ENCODE results near the gene SLC41A2.

The SLC41A2 gene

GRCh38 chr12:104929368-104929767 lies 28.7 kb downstream of the SLC41A2 start:
- no peak for DNase-seq

DNA sequence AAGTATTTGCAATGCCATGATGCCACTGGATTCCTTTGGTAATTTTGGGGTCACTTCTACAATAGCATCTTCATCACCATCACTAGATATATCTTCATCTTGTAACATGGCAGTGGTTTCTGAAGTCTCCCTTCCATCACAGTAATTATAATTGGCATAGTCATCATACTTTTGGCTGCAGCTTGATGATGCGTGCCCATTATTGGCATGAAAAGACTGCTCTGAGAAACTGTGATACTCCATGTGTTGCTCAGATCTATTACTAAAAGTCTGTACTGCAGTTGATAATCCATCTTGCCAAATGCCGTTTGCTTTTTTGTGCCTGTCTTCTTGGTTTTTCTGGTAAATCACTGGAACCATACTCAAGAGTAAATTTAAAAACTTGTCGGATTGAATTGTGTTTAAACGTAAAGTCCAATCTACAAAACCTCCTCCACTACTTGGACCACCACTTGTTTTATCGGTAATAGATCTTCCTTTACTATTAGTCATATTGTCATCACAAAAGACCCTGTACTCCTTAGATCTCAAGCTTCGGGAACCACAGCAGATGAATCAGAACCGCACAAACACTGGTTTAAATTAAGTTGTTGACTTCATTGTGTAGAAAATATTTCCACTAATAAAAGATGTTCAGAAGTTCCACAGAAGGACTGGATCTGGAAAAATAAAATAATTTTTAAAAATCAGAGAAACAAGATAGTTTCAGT lies 29.9 kb downstream of the SLC41A2 start:
- DNase-seq, result no peak

DNA sequence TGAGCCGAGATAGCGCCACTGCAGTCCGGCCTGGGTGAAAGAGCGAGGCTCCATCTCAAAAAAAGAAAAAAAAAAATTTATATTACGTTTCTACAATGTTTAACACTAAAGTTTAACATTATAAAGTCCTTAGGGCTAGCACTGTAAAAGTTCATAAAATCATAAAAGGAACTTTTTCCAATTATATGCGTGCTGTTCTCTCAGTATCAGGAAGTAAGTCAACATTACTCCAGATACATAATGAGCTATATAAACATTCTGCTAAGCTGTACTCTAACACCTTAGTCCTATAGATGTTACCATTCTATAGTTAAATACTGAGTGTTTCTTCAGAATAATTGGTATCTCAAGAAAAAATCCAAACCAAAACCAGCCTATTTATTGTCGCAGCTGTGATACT lies 32.6 kb downstream of the SLC41A2 start:
- no peak for DNase-seq

- DNase-seq, result no peak
Observed at GRCh38 chr12:104921340-104921739, 36.8 kb downstream of the SLC41A2 start.

GRCh38 chr12:104911942-104912341 lies 46.1 kb downstream of the SLC41A2 start:
- no peak for DNase-seq

DNA sequence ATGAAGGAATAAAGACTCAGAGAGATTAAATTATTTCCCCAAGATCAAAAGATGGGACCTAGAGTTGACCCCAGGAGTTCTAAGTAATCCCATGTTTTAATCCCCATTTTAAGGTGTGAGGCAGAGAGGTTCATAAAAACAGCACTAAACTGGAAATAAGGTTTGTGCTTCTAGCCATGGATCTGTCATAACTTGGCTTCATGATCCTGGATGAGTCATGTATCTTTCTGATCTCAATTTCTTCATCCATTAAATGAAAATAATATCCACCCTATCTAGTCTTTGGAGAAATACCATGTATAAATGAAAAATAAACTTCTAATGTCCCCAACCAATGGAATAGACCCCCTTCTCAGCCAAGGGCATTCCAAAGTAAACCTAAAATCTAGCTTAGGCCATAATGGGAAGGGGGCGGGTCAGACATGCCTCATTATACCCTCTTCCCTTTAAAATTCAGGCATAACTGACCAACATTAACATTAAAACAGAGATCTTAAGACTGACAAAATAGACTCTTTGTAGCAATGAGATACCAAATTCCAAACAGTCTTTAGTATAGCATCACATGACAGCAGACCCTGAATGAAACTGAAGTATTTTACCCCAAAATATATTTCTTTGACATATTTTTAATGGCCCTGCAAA lies 47.8 kb downstream of the SLC41A2 start:
- no peak for DNase-seq

GRCh38 chr12:104909761-104910160 lies 48.3 kb downstream of the SLC41A2 start:
- DNase-seq, result no peak
